ENCODE measurements around the gene LMOD2. TPM values are rescaled to one million over a fixed set of nuclear protein-coding genes. Genes with fewer than 3 reads are reported as not detected.

The LMOD2 gene
- total and polyA plus RNA-seq, 2 experiments from 2014 or later = not detected

GRCh38 chr7:123673137-123673732 lies 17.6 kb downstream of the LMOD2 start:
- DNase-seq (ENCODE audit: low spot score) (no peak), ATAC-seq (no peak)
- Histone ChIP-seq H3K4me3 (no peak overlapping the region), H3K36me3 (ENCODE audit: insufficient read depth) (no peaks in the 10 kb centered on the region), H3K27ac (ENCODE audit: low read depth) (no peak overlapping the region), H3F3A (replicated peaks; ENCODE audit: low read depth) (no peaks in the 10 kb centered on the region), H3K4me2 (no peak overlapping the region), H4K20me1 (replicated peaks; ENCODE audit: insufficient read depth) (no peaks in the 10 kb centered on the region), H3K79me2 (replicated peaks; ENCODE audit: insufficient read depth) (no peaks in the 10 kb centered on the region), H3K4me1 (ENCODE audit: insufficient read depth) (peaks cover 16% of the 10 kb centered on the region; the same call in 1 of the 2 replicates), H3K27me3 (ENCODE audit: insufficient read depth) (no peaks in the 10 kb centered on the region), H3K9me2 (ENCODE audit: insufficient read depth) (peaks cover 7% of the 10 kb centered on the region; the same call in 1 of the 2 replicates), H2AFZ (no peak overlapping the region)
- Mint-ChIP-seq H3K27ac (peak overlapping the region; percentile 14; the same call in 1 of the 2 replicates), H3K36me3 (ENCODE audit: low read depth) (no peaks in the 10 kb centered on the region), H3K9me3 (no peaks in the 10 kb centered on the region), H3K4me1 (peaks cover 20% of the 10 kb centered on the region), H3K27me3 (ENCODE audit: insufficient read depth, low read depth, poor library complexity) (peaks cover 2% of the 10 kb centered on the region), H3K4me3 (no peak overlapping the region)
- TF ChIP-seq EZH2 (IDR thresholded peaks at IDR 0.05; ENCODE audit: low read depth, unreplicated experiment) (no peak), ETS1 (IDR thresholded peaks at IDR 0.05) (no peak), CTCF (conservative IDR thresholded peaks at IDR 0.05; ENCODE audit: low read depth in 2 of 2) (no peak), ZNF114 (CRISPR knock-in tag; IDR thresholded peaks at IDR 0.05) (no peak), STAT1 (IDR thresholded peaks at IDR 0.05; ENCODE audit: unreplicated experiment) (no peak), ZNF331 (CRISPR knock-in tag; IDR thresholded peaks at IDR 0.05; ENCODE audit: low read depth) (no peak), NANOG (IDR thresholded peaks at IDR 0.05; ENCODE audit: borderline replicate concordance) (no peak), CREB1 (CRISPR knock-in tag; IDR thresholded peaks at IDR 0.05; ENCODE audit: low read depth) (no peak), POLR2AphosphoS5 (IDR thresholded peaks at IDR 0.05; ENCODE audit: low read depth) (no peak), JUNB (IDR thresholded peaks at IDR 0.05; ENCODE audit: unreplicated experiment) (no peak), EZH2phosphoT487 (IDR thresholded peaks at IDR 0.05; ENCODE audit: unreplicated experiment) (no peak)
- TF ChIP-seq, protein P1, sequence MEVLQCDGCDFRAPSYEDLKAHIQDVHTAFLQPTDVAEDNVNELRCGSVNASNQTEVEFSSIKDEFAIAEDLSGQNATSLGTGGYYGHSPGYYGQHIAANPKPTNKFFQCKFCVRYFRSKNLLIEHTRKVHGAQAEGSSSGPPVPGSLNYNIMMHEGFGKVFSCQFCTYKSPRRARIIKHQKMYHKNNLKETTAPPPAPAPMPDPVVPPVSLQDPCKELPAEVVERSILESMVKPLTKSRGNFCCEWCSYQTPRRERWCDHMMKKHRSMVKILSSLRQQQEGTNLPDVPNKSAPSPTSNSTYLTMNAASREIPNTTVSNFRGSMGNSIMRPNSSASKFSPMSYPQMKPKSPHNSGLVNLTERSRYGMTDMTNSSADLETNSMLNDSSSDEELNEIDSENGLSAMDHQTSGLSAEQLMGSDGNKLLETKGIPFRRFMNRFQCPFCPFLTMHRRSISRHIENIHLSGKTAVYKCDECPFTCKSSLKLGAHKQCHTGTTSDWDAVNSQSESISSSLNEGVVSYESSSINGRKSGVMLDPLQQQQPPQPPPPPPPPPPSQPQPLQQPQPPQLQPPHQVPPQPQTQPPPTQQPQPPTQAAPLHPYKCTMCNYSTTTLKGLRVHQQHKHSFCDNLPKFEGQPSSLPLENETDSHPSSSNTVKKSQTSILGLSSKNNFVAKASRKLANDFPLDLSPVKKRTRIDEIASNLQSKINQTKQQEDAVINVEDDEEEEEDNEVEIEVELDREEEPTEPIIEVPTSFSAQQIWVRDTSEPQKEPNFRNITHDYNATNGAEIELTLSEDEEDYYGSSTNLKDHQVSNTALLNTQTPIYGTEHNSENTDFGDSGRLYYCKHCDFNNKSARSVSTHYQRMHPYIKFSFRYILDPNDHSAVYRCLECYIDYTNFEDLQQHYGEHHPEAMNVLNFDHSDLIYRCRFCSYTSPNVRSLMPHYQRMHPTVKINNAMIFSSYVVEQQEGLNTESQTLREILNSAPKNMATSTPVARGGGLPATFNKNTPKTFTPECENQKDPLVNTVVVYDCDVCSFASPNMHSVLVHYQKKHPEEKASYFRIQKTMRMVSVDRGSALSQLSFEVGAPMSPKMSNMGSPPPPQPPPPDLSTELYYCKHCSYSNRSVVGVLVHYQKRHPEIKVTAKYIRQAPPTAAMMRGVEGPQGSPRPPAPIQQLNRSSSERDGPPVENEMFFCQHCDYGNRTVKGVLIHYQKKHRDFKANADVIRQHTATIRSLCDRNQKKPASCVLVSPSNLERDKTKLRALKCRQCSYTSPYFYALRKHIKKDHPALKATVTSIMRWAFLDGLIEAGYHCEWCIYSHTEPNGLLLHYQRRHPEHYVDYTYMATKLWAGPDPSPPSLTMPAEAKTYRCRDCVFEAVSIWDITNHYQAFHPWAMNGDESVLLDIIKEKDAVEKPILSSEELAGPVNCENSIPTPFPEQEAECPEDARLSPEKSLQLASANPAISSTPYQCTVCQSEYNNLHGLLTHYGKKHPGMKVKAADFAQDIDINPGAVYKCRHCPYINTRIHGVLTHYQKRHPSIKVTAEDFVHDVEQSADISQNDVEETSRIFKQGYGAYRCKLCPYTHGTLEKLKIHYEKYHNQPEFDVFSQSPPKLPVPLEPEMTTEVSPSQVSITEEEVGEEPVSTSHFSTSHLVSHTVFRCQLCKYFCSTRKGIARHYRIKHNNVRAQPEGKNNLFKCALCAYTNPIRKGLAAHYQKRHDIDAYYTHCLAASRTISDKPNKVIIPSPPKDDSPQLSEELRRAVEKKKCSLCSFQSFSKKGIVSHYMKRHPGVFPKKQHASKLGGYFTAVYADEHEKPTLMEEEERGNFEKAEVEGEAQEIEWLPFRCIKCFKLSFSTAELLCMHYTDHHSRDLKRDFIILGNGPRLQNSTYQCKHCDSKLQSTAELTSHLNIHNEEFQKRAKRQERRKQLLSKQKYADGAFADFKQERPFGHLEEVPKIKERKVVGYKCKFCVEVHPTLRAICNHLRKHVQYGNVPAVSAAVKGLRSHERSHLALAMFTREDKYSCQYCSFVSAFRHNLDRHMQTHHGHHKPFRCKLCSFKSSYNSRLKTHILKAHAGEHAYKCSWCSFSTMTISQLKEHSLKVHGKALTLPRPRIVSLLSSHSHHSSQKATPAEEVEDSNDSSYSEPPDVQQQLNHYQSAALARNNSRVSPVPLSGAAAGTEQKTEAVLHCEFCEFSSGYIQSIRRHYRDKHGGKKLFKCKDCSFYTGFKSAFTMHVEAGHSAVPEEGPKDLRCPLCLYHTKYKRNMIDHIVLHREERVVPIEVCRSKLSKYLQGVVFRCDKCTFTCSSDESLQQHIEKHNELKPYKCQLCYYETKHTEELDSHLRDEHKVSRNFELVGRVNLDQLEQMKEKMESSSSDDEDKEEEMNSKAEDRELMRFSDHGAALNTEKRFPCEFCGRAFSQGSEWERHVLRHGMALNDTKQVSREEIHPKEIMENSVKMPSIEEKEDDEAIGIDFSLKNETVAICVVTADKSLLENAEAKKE (CRISPR knock-in tag; IDR thresholded peaks at IDR 0.05) = no peak
- TF ChIP-seq, protein P2, sequence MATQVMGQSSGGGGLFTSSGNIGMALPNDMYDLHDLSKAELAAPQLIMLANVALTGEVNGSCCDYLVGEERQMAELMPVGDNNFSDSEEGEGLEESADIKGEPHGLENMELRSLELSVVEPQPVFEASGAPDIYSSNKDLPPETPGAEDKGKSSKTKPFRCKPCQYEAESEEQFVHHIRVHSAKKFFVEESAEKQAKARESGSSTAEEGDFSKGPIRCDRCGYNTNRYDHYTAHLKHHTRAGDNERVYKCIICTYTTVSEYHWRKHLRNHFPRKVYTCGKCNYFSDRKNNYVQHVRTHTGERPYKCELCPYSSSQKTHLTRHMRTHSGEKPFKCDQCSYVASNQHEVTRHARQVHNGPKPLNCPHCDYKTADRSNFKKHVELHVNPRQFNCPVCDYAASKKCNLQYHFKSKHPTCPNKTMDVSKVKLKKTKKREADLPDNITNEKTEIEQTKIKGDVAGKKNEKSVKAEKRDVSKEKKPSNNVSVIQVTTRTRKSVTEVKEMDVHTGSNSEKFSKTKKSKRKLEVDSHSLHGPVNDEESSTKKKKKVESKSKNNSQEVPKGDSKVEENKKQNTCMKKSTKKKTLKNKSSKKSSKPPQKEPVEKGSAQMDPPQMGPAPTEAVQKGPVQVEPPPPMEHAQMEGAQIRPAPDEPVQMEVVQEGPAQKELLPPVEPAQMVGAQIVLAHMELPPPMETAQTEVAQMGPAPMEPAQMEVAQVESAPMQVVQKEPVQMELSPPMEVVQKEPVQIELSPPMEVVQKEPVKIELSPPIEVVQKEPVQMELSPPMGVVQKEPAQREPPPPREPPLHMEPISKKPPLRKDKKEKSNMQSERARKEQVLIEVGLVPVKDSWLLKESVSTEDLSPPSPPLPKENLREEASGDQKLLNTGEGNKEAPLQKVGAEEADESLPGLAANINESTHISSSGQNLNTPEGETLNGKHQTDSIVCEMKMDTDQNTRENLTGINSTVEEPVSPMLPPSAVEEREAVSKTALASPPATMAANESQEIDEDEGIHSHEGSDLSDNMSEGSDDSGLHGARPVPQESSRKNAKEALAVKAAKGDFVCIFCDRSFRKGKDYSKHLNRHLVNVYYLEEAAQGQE (IDR thresholded peaks at IDR 0.05; ENCODE audit: unreplicated experiment) = no peak
